ENCODE results near the gene SYNPO.

SYNPO gene

GRCh38 chr5:150650021-150651006, 9.9 kb downstream of the SYNPO start:
- Histone ChIP-seq H3K4me3 (no peak overlapping the region; a peak in 1 of 20 replicates), H3K9me3 (replicated peaks in 1 of 11) (no peaks in the 10 kb centered on the region), H3K4me1 (peaks cover 0 to 55% (median 43%) of the 10 kb centered on the region in 10 experiments; a peak in 17 of 20 replicates), H3K27me3 (peaks cover 0 to 2% (median 0%) of the 10 kb centered on the region in 11 experiments; a peak in 1 of 22 replicates), H3K9ac (peak overlapping the region in 9 of 11 experiments; percentile 7 to 58 (median 38); a peak in 14 of 22 replicates), H4K20me1 (peaks cover 0 to 16% (median 0%) of the 10 kb centered on the region in 11 experiments; a peak in 2 of 22 replicates), H3K4me2 (peak overlapping the region in 10 of 11 experiments; percentile 19 to 82 (median 66); a peak in 18 of 22 replicates), H3K36me3 (peaks cover 0 to 42% (median 22%) of the 10 kb centered on the region in 11 experiments; a peak in 10 of 22 replicates), H3K27ac (peak overlapping the region in 8 of 11 experiments; percentile 1 to 60 (median 37); a peak in 13 of 22 replicates)
- no peak for TF ChIP-seq Cebpa-rat (IDR thresholded peaks at IDR 0.05)

- peaks cover 0 to 12% (median 0%) of the 10 kb centered on the region in 11 experiments; a peak in 3 of 22 replicates for H3K27me3 ChIP-seq
- peak overlapping the region in 6 of 11 experiments; percentile 32 to 58 (median 55); a peak in 8 of 22 replicates for H3K9ac ChIP-seq
- no peak for TF ChIP-seq Cebpa-rat (IDR thresholded peaks at IDR 0.05)
- H3K4me2 ChIP-seq = peak overlapping the region in 9 of 11 experiments; percentile 33 to 82 (median 66); a peak in 17 of 22 replicates
- peak overlapping the region in 3 of 11 experiments; percentile 43 to 57 (median 44); a peak in 4 of 22 replicates for H3K27ac ChIP-seq
- peaks cover 0 to 16% (median 0%) of the 10 kb centered on the region in 11 experiments; a peak in 2 of 22 replicates for H4K20me1 ChIP-seq
- peaks cover 0 to 39% (median 22%) of the 10 kb centered on the region in 11 experiments; a peak in 10 of 22 replicates for H3K36me3 ChIP-seq
- H3K4me3 ChIP-seq = no peak overlapping the region
- H3K9me3 ChIP-seq (replicated peaks in 1 of 11) = no peaks in the 10 kb centered on the region
- H3K4me1 ChIP-seq = peaks cover 0 to 61% (median 48%) of the 10 kb centered on the region in 10 experiments; a peak in 17 of 20 replicates
These were observed 10.9 kb downstream of the SYNPO start for GRCh38 chr5:150651382-150651781.

- TF ChIP-seq Cebpa-rat (IDR thresholded peaks at IDR 0.05) = no peak
- H3K4me2 ChIP-seq = peak overlapping the region in 7 of 11 experiments; percentile 49 to 82 (median 71); a peak in 14 of 22 replicates
- H4K20me1 ChIP-seq = peaks cover 0 to 16% (median 0%) of the 10 kb centered on the region in 11 experiments; a peak in 2 of 22 replicates
- H3K4me3 ChIP-seq = no peak overlapping the region
- H3K27ac ChIP-seq = no peak overlapping the region
- peaks cover 0 to 64% (median 50%) of the 10 kb centered on the region in 10 experiments; a peak in 17 of 20 replicates for H3K4me1 ChIP-seq
- H3K9ac ChIP-seq = peak overlapping the region in 2 of 11 experiments; percentile 24 to 56; a peak in 2 of 22 replicates
- no peaks in the 10 kb centered on the region for H3K9me3 ChIP-seq (replicated peaks in 1 of 11)
- peaks cover 0 to 12% (median 0%) of the 10 kb centered on the region in 11 experiments; a peak in 3 of 22 replicates for H3K27me3 ChIP-seq
- peaks cover 0 to 37% (median 22%) of the 10 kb centered on the region in 11 experiments; a peak in 10 of 22 replicates for H3K36me3 ChIP-seq
These were observed 11.6 kb downstream of the SYNPO start for GRCh38 chr5:150651924-150652671.

GRCh38 chr5:150653145-150653761, 12.8 kb downstream of the SYNPO start:
- Histone ChIP-seq H3K4me1 (peaks cover 0 to 68% (median 52%) of the 10 kb centered on the region in 10 experiments; a peak in 17 of 20 replicates), H3K9me3 (replicated peaks in 1 of 11) (no peaks in the 10 kb centered on the region), H3K4me3 (no peak overlapping the region), H3K9ac (no peak overlapping the region), H3K36me3 (peaks cover 0 to 26% (median 16%) of the 10 kb centered on the region in 11 experiments; a peak in 10 of 22 replicates), H3K27me3 (peaks cover 0 to 12% (median 0%) of the 10 kb centered on the region in 11 experiments; a peak in 3 of 22 replicates), H3K27ac (no peak overlapping the region), H3K4me2 (0 out of 22 replicates have a peak overlapping the region, but pooled peaks of 1 of the 11 experiments have one; percentile 4), H4K20me1 (peaks cover 0 to 16% (median 0%) of the 10 kb centered on the region in 11 experiments; a peak in 2 of 22 replicates)
- no peak for TF ChIP-seq Cebpa-rat (IDR thresholded peaks at IDR 0.05)

- Histone ChIP-seq H3K36me3 (peaks cover 0 to 19% (median 9%) of the 10 kb centered on the region in 11 experiments; a peak in 9 of 22 replicates), H3K9ac (no peak overlapping the region), H3K4me2 (peak overlapping the region in 4 of 11 experiments; percentile 1 to 14 (median 7); a peak in 2 of 22 replicates), H3K27ac (no peak overlapping the region), H4K20me1 (peaks cover 0 to 16% (median 0%) of the 10 kb centered on the region in 11 experiments; a peak in 2 of 22 replicates), H3K4me1 (peaks cover 0 to 68% (median 52%) of the 10 kb centered on the region in 10 experiments; a peak in 17 of 20 replicates), H3K27me3 (peaks cover 0 to 12% (median 0%) of the 10 kb centered on the region in 11 experiments; a peak in 3 of 22 replicates), H3K4me3 (no peak overlapping the region), H3K9me3 (replicated peaks in 1 of 11) (no peaks in the 10 kb centered on the region)
- TF ChIP-seq Cebpa-rat (IDR thresholded peaks at IDR 0.05) = no peak
These were observed 13.5 kb downstream of the SYNPO start for GRCh38 chr5:150653762-150654556.

GRCh38 chr5:150655221-150655620, 14.8 kb downstream of the SYNPO start:
- Histone ChIP-seq H4K20me1 (peaks cover 0 to 14% (median 0%) of the 10 kb centered on the region in 11 experiments; a peak in 2 of 22 replicates), H3K9me3 (replicated peaks in 1 of 11) (no peaks in the 10 kb centered on the region), H3K4me2 (peak overlapping the region in 1 of 11 experiments; percentile 83; a peak in 1 of 22 replicates), H3K4me3 (no peak overlapping the region), H3K27ac (no peak overlapping the region), H3K27me3 (peaks cover 0 to 12% (median 0%) of the 10 kb centered on the region in 11 experiments; a peak in 3 of 22 replicates), H3K9ac (no peak overlapping the region), H3K4me1 (peaks cover 0 to 58% (median 43%) of the 10 kb centered on the region in 10 experiments; a peak in 17 of 20 replicates), H3K36me3 (peaks cover 0 to 7% (median 0%) of the 10 kb centered on the region in 11 experiments; a peak in 5 of 22 replicates)
- TF ChIP-seq Cebpa-rat (IDR thresholded peaks at IDR 0.05) = no peak
